Left lobe of liver (tissue), 2 donors: Measurements from ENCODE around the gene GABBR2. TPM values are rescaled to one million over a fixed set of nuclear protein-coding genes. Genes with fewer than 3 reads are reported as not detected.
A peak's percentile ranks its signal among the peaks of the same experiment; 100 is the strongest.

Experiments used
- ATAC-seq: fragments of 200-7000 bp; cut with Tn5 transposase; one replicate; pipeline ENCODE4 v1.9.1; 2020; ENCODE audit warnings: mild to moderate bottlenecking, moderate library complexity
- DNase-seq: peaks from one replicate; pipeline ENCODE4 v3.0.0-alpha.2; 2020; ENCODE audit warnings: low spot score
- total RNA-seq: library from RNA; stranded (reverse); gene quantifications from one replicate; pipeline ENCODE4 v1.2.1, GENCODE V29; 2021
- donor health status: DM: no; HTN: no; CAD: no; lungs with moderate emphysema.
- donor health status: DM: no; HTN: yes; CAD: no.

Gene GABBR2
- total RNA-seq, 1 donor from 2014 or later, result not detected

- ATAC-seq, result no peak
- DNase-seq, result no peak
Measured at GRCh38 chr9:98333703-98334582, 374.8 kb downstream of the GABBR2 start.

GRCh38 chr9:98332405-98332831 lies 376.3 kb downstream of the GABBR2 start:
- DNase-seq (no peak), ATAC-seq (no peak)

GRCh38 chr9:98331536-98332259 lies 377.0 kb downstream of the GABBR2 start:
- no peak for ATAC-seq
- no peak for DNase-seq

- DNase-seq (no peak), ATAC-seq (no peak)
Measured at GRCh38 chr9:98330831-98331230, 377.9 kb downstream of the GABBR2 start.

- no peak for DNase-seq
Measured at GRCh38 chr9:98329904-98330303, 378.8 kb downstream of the GABBR2 start.

GRCh38 chr9:98329281-98329680 lies 379.5 kb downstream of the GABBR2 start:
- DNase-seq (no peak), ATAC-seq (no peak)

More at GRCh38 chr9:98329904-98330303, 378.8 kb downstream of the GABBR2 start:
- peak; percentile 40 for ATAC-seq

- no peak for DNase-seq
- no peak for ATAC-seq
Measured at GRCh38 chr9:98328770-98329169, 380.0 kb downstream of the GABBR2 start.

GRCh38 chr9:98328141-98328540 lies 380.6 kb downstream of the GABBR2 start:
- ATAC-seq, result no peak
- DNase-seq, result no peak

- DNase-seq, result no peak
- no peak for ATAC-seq
Measured at GRCh38 chr9:98327249-98327561, 381.5 kb downstream of the GABBR2 start.

GRCh38 chr9:98326459-98327248 lies 382.1 kb downstream of the GABBR2 start:
- DNase-seq, result peak; percentile 24
- no peak for ATAC-seq

- no peak for DNase-seq
- no peak for ATAC-seq
Measured at GRCh38 chr9:98324801-98325200, 383.9 kb downstream of the GABBR2 start.

- ATAC-seq, result no peak
- DNase-seq, result no peak
Measured at GRCh38 chr9:98323831-98324135, 385.0 kb downstream of the GABBR2 start.

GRCh38 chr9:98323051-98323830 lies 385.5 kb downstream of the GABBR2 start:
- DNase-seq, result peak; percentile 34
- ATAC-seq, result no peak

GRCh38 chr9:98321269-98321668 lies 387.5 kb downstream of the GABBR2 start:
- DNase-seq, result no peak
- no peak for ATAC-seq

GRCh38 chr9:98318834-98319478 lies 389.8 kb downstream of the GABBR2 start:
- no peak for DNase-seq
- no peak for ATAC-seq

GRCh38 chr9:98318041-98318790 lies 390.5 kb downstream of the GABBR2 start:
- ATAC-seq, result no peak

GRCh38 chr9:98317134-98317857 lies 391.4 kb downstream of the GABBR2 start:
- DNase-seq, result no peak
- ATAC-seq, result no peak

More at GRCh38 chr9:98318041-98318790, 390.5 kb downstream of the GABBR2 start:
- DNase-seq, result no peak

- ATAC-seq (no peak), DNase-seq (no peak)
Measured at GRCh38 chr9:98316445-98317133, 392.1 kb downstream of the GABBR2 start.
